K562 (cell line): Measurements from ENCODE around the gene TMEM43. TPM values are rescaled to one million over a fixed set of nuclear protein-coding genes. Genes with fewer than 3 reads are reported as not detected.
"Not testable (repeated sequence)": the region's sequence is repeated elsewhere in the genome, so short reads cannot be mapped to it uniquely, and the experiment has no call there.

Experiments used
- ARNT ChIP-seq, 2 experiments: fragments of 450-650 bp; IDR thresholded peaks; 2 replicates each; pipeline ENCODE4 v1.6.1; 2016; ENCODE audit warnings: mild to moderate bottlenecking in 1 of 2
- CBFA2T2 ChIP-seq: fragments of 450-650 bp; conservative IDR thresholded peaks from 2 replicates; pipeline ENCODE4 v1.6.1; 2017; ENCODE audit warnings: mild to moderate bottlenecking
- CBX3 ChIP-seq, 2 experiments: IDR thresholded peaks; 1 replicate in 1 of 2; 2 replicates in 1 of 2; pipeline ENCODE4 v1.6.1; 2012; ENCODE audit warnings: inconsistent platforms in 2 of 2, low read length in 2 of 2, borderline replicate concordance in 1 of 2, control low read depth in 1 of 2
- CCNT2 ChIP-seq: IDR thresholded peaks from 2 replicates; pipeline ENCODE4 v1.6.1; 2011; ENCODE audit warnings: borderline replicate concordance, low read depth, mild to moderate bottlenecking, moderate library complexity, mixed read lengths, low read length; ENCODE audit not compliant: insufficient read length; ENCODE audit errors: extremely low read depth
- CREM ChIP-seq: IDR thresholded peaks from 2 replicates; pipeline ENCODE4 v1.6.1; 2014; ENCODE audit warnings: antibody characterized with exemption, low read depth
- CTBP1 ChIP-seq: fragments of 450-650 bp; IDR thresholded peaks from 2 replicates; pipeline ENCODE4 v1.6.1; 2016; ENCODE audit warnings: borderline replicate concordance
- DPF2 ChIP-seq: fragments of 450-650 bp; IDR thresholded peaks from 2 replicates; pipeline ENCODE4 v1.6.1; 2016
- ETV5 ChIP-seq: sonication (generic); formaldehyde crosslinking; IDR thresholded peaks from 2 replicates; pipeline ENCODE4 v1.4.0; 2020; ENCODE audit warnings: low read depth, mild to moderate bottlenecking, missing genetic modification reagents
- GATA2 ChIP-seq: sonication (generic); formaldehyde crosslinking; IDR thresholded peaks from 2 replicates; pipeline ENCODE4 v1.4.0; 2020; ENCODE audit warnings: mild to moderate bottlenecking, missing genetic modification reagents
- GATAD2B ChIP-seq: fragments of 450-650 bp; IDR thresholded peaks from 2 replicates; pipeline ENCODE4 v1.6.1; 2017; ENCODE audit warnings: mild to moderate bottlenecking, borderline replicate concordance
- KDM1A ChIP-seq, 2 experiments: fragments of 450-650 bp; IDR thresholded peaks; 2 replicates each; pipeline ENCODE4 v1.6.1; 2016; ENCODE audit warnings: mild to moderate bottlenecking in 2 of 2
- KLF16 ChIP-seq: IDR thresholded peaks from 2 replicates; pipeline ENCODE4 v1.6.1; 2016; ENCODE audit warnings: antibody characterized with exemption
- LCOR ChIP-seq: sonication (generic); formaldehyde crosslinking; IDR thresholded peaks from 2 replicates; pipeline ENCODE4 v1.8.0; 2022; ENCODE audit warnings: mild to moderate bottlenecking, missing genetic modification reagents
- NFATC3 ChIP-seq: fragments of 450-650 bp; IDR thresholded peaks from 2 replicates; pipeline ENCODE4 v1.6.1; 2017; ENCODE audit warnings: mild to moderate bottlenecking
- NR4A1 ChIP-seq, 2 experiments: fragments of 250-450 bp in 1 of 2; fragments of 450-650 bp in 1 of 2; sonication (Bioruptor Pico) in 1 of 2; IDR thresholded peaks; 2 replicates each; pipeline versions ENCODE4 v1.4.0 to v1.6.1; 2016 to 2020; ENCODE audit warnings: mild to moderate bottlenecking in 2 of 2, missing compliant biosample characterization in 1 of 2, missing genetic modification characterization in 1 of 2, moderate library complexity in 1 of 2
- PHB2 ChIP-seq: fragments of 450-650 bp; IDR thresholded peaks from 2 replicates; pipeline ENCODE4 v1.6.1; 2017; ENCODE audit warnings: low read depth
- TEAD1 ChIP-seq, 2 experiments: fragments of 450-650 bp in 1 of 2; sonication (generic) in 1 of 2; formaldehyde crosslinking; IDR thresholded peaks; 2 replicates each; pipeline versions ENCODE4 v1.4.0 to v1.8.0; 2020 to 2022; ENCODE audit warnings: mild to moderate bottlenecking in 2 of 2, missing genetic modification reagents in 1 of 2
- polyA plus RNA-seq, 8 experiments: library from polyadenylated mRNA; depleted of rRNA in 4 of 8; stranded (reverse) in 5 of 8; unstranded in 3 of 8; fragments of >200 nt; fragmentation: Nextera tagmentation in 2 of 8; fragmentation: Illumina TruSeq in 1 of 8; extraction: Ambion mirVana in 2 of 8; extraction: Trizol in 1 of 8; gene quantifications; 2 replicates each; pipeline versions ENCODE4 v1.2.1 to v1.2.3, GENCODE V29; 2011 to 2014; ENCODE audit warnings: inconsistent platforms in 1 of 8, missing spikeins in 1 of 8
- total RNA-seq, 7 experiments: library from RNA; depleted of rRNA in 6 of 7; stranded (reverse); fragments of >200 nt in 6 of 7; fragmentation: Illumina TruSeq in 2 of 7; extraction: Trizol in 2 of 7; gene quantifications; 2 replicates each; pipeline versions ENCODE4 v1.2.1 to v1.2.3, GENCODE V29; 2011 to 2021; ENCODE audit warnings: low replicate concordance in 1 of 7
- TF ChIP-seq, protein P1 (sequence below), 3 experiments: fragments of 200-800 bp in 1 of 3; sonication (Bioruptor generic) in 1 of 3; sonication (generic) in 1 of 3; formaldehyde crosslinking in 1 of 3; IDR thresholded peaks; 2 replicates each; pipeline versions ENCODE4 v1.6.1 to v1.8.0; 2016 to 2022; ENCODE audit warnings: mild to moderate bottlenecking in 2 of 3, missing compliant biosample characterization in 2 of 3, missing genetic modification characterization in 2 of 3, missing genetic modification reagents in 1 of 3
- TF ChIP-seq, protein P2 (sequence below), 2 experiments: fragments of 150-350 bp in 1 of 2; IDR thresholded peaks; 2 replicates each; pipeline ENCODE4 v1.6.1; 2012 to 2016; ENCODE audit warnings: low read depth in 2 of 2, low read length in 2 of 2, mild to moderate bottlenecking in 1 of 2, moderate library complexity in 1 of 2
- TF ChIP-seq, protein P3 (sequence below): sonication (generic); formaldehyde crosslinking; IDR thresholded peaks from 2 replicates; pipeline ENCODE4 v1.8.0; 2022; ENCODE audit warnings: missing genetic modification reagents, mild to moderate bottlenecking, moderate library complexity, borderline replicate concordance

The TMEM43 gene
- total and polyA plus RNA-seq, 9 of the 15 experiments (the other 6 are each of a cell fraction or from before 2014, with no cell fraction given) = 16.7 to 46.1 (median 35.7) TPM

DNA sequence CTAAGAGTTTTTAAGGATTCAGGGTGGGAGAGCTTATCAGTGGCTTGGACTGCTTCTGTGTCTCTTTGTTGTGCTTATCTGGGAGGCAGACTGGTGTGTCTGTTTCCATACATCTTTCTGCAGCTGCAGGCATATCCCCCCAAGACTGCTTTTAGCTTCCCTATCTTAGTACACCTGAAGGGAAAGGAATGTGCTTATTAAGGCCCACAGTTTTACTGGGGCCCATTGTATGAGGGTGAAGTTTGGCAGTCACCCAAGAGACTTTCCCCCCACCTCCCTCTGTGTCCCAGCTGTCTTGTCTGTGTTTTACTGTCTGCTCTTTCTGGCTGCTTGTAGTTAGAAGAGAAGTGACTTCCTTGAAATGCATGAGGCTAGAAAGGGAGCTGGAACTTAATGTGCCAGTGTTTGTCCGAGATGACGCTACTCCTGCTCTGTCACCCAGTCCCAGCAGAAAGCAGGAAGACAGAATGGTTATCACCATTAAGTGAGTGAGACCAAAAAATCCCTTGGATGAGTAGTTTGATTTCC, 3.9 kb upstream of the TMEM43 start (continued):
- TF ChIP-seq LCOR (CRISPR knock-in tag) = peak; percentile 79; the same call in 1 of the 2 replicates
- peak; percentile 74 to 85; a peak in 3 of 4 replicates for TF ChIP-seq KDM1A (IDR thresholded peaks at IDR 0.05)
- TF ChIP-seq, protein P1, sequence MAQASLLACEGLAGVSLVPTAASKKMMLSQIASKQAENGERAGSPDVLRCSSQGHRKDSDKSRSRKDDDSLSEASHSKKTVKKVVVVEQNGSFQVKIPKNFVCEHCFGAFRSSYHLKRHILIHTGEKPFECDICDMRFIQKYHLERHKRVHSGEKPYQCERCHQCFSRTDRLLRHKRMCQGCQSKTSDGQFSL (CRISPR knock-in tag; IDR thresholded peaks at IDR 0.05) = 0 out of 2 replicates have a peak, but pooled peaks have one; percentile 29
- TF ChIP-seq, protein P1 (tag; IDR thresholded peaks at IDR 0.05) = not testable (repeated sequence)
- peak; percentile 55; the same call in 1 of the 2 replicates for TF ChIP-seq GATAD2B
- peak; percentile 29 for TF ChIP-seq CCNT2
- TF ChIP-seq, protein P2, sequence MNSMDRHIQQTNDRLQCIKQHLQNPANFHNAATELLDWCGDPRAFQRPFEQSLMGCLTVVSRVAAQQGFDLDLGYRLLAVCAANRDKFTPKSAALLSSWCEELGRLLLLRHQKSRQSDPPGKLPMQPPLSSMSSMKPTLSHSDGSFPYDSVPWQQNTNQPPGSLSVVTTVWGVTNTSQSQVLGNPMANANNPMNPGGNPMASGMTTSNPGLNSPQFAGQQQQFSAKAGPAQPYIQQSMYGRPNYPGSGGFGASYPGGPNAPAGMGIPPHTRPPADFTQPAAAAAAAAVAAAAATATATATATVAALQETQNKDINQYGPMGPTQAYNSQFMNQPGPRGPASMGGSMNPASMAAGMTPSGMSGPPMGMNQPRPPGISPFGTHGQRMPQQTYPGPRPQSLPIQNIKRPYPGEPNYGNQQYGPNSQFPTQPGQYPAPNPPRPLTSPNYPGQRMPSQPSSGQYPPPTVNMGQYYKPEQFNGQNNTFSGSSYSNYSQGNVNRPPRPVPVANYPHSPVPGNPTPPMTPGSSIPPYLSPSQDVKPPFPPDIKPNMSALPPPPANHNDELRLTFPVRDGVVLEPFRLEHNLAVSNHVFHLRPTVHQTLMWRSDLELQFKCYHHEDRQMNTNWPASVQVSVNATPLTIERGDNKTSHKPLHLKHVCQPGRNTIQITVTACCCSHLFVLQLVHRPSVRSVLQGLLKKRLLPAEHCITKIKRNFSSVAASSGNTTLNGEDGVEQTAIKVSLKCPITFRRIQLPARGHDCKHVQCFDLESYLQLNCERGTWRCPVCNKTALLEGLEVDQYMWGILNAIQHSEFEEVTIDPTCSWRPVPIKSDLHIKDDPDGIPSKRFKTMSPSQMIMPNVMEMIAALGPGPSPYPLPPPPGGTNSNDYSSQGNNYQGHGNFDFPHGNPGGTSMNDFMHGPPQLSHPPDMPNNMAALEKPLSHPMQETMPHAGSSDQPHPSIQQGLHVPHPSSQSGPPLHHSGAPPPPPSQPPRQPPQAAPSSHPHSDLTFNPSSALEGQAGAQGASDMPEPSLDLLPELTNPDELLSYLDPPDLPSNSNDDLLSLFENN (IDR thresholded peaks at IDR 0.05; ENCODE audit: low read depth in 2 of 2, low read length in 2 of 2) = peak in 1 of 2 experiments; percentile 59; a peak in 1 of 4 replicates
- peak in 1 of 2 experiments; percentile 33; a peak in 1 of 3 replicates for TF ChIP-seq CBX3 (IDR thresholded peaks at IDR 0.05; ENCODE audit: borderline replicate concordance in 1 of 2, low read length in 2 of 2)
- peak in 1 of 2 experiments; percentile 81; a peak in 1 of 4 replicates for TF ChIP-seq ARNT (IDR thresholded peaks at IDR 0.05)
- 0 out of 2 replicates have a peak, but pooled peaks have one; percentile 14 for TF ChIP-seq NFATC3
- peak; percentile 83; the same call in 1 of the 2 replicates for TF ChIP-seq KLF16
- peak; percentile 86 for TF ChIP-seq DPF2
- peak; percentile 77; the same call in 1 of the 2 replicates for TF ChIP-seq PHB2
- peak; percentile 25; the same call in 1 of the 2 replicates for TF ChIP-seq CREM
- TF ChIP-seq CBFA2T2 = peak; percentile 99
- TF ChIP-seq GATA2 = peak; percentile 96
- TF ChIP-seq, protein P3, sequence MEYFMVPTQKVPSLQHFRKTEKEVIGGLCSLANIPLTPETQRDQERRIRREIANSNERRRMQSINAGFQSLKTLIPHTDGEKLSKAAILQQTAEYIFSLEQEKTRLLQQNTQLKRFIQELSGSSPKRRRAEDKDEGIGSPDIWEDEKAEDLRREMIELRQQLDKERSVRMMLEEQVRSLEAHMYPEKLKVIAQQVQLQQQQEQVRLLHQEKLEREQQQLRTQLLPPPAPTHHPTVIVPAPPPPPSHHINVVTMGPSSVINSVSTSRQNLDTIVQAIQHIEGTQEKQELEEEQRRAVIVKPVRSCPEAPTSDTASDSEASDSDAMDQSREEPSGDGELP (CRISPR knock-in tag) = peak; percentile 77
- not testable (repeated sequence) for TF ChIP-seq NR4A1 (CRISPR knock-in tag; IDR thresholded peaks at IDR 0.05)
- TF ChIP-seq NR4A1 (tag; IDR thresholded peaks at IDR 0.05) = peak; percentile 82
- 0 out of 2 replicates have a peak, but pooled peaks have one; percentile 57 for TF ChIP-seq ETV5 (CRISPR knock-in tag)
- TF ChIP-seq CTBP1 = peak; percentile 81
- TF ChIP-seq TEAD1 (CRISPR knock-in tag; IDR thresholded peaks at IDR 0.05) = peak in 1 of 2 experiments; percentile 90; a peak in 2 of 4 replicates
